Upper lobe of right lung (tissue), 1 donor: ENCODE measurements around the gene ARHGEF19. TPM values are rescaled to one million over a fixed set of nuclear protein-coding genes. Genes with fewer than 3 reads are reported as not detected.
A peak's percentile ranks its signal among the peaks of the same experiment; 100 is the strongest.

Source experiments
- ATAC-seq: fragments of 200-7000 bp; cut with Tn5 transposase; one replicate; pipeline ENCODE4 v1.9.1; 2020; ENCODE audit warnings: mild to moderate bottlenecking, moderate library complexity
- DNase-seq: peaks from one replicate; pipeline ENCODE4 v3.0.0-alpha.2; 2020
- H3K27ac ChIP-seq: fragments of 200-600 bp; one replicate; pipeline ENCODE4 v1.8.0; 2022
- H3K27me3 ChIP-seq: fragments of 200-600 bp; one replicate; pipeline ENCODE4 v1.8.0; 2022; ENCODE audit warnings: mild to moderate bottlenecking
- H3K36me3 ChIP-seq: fragments of 200-600 bp; one replicate; pipeline ENCODE4 v1.8.0; 2022
- H3K4me1 ChIP-seq: fragments of 200-600 bp; one replicate; pipeline ENCODE4 v1.8.0; 2022
- H3K4me3 ChIP-seq: fragments of 200-600 bp; one replicate; pipeline ENCODE4 v1.8.0; 2022; ENCODE audit warnings: mild to moderate bottlenecking
- H3K9me3 ChIP-seq: fragments of 200-600 bp; one replicate; pipeline ENCODE4 v1.8.0; 2022
- CTCF ChIP-seq: fragments of 200-600 bp; IDR thresholded peaks from one replicate; pipeline ENCODE4 v1.8.0; 2022; ENCODE audit warnings: antibody characterized with exemption
- intact Hi-C: fragments of 100-400 bp; cut with DNase I; formaldehyde crosslinking; loops from one replicate; pipeline ENCODE4 v1.11.0; 2022
- total RNA-seq: library from RNA; stranded (reverse); fragmentation: NEBNext Ultra II Directional; extraction: Animal tissue kit (Norgen Biotek cat#: 25700); gene quantifications from one replicate; pipeline ENCODE4 v1.2.1, GENCODE V29; 2021
- donor health status: DM: no; HTN: yes; CAD: no; lungs with severe emphysema.

The ARHGEF19 gene
- total RNA-seq, 1 donor from 2014 or later = 11.9 TPM

- Histone ChIP-seq H3K4me1 (peaks cover 42% of the 10 kb centered on the region), H3K27ac (no peak overlapping the region), H3K9me3 (no peaks in the 10 kb centered on the region), H3K36me3 (no peaks in the 10 kb centered on the region), H3K27me3 (no peaks in the 10 kb centered on the region), H3K4me3 (no peak overlapping the region)
- TF ChIP-seq CTCF = no peak
- DNase-seq (peak; percentile 90), ATAC-seq (peak; percentile 75)
- intact Hi-C loops = no loop called here
Observed at GRCh38 chr1:16183179-16183578, 29.3 kb downstream of the ARHGEF19 start.

- peak overlapping the region; percentile 85 for H3K27ac ChIP-seq
- H3K4me1 ChIP-seq = peaks cover 45% of the 10 kb centered on the region
- intact Hi-C loops = no loop called here
- H3K9me3 ChIP-seq = no peaks in the 10 kb centered on the region
- peak; percentile 86 for ATAC-seq
- peak; percentile 90 for DNase-seq
- H3K27me3 ChIP-seq = no peaks in the 10 kb centered on the region
- TF ChIP-seq CTCF = no peak
- H3K36me3 ChIP-seq = no peaks in the 10 kb centered on the region
- H3K4me3 ChIP-seq = no peak overlapping the region
Observed at GRCh38 chr1:16181887-16182719, 30.3 kb downstream of the ARHGEF19 start.

- ATAC-seq = no peak
- intact Hi-C loops = no loop called here
- H3K4me1 ChIP-seq = peaks cover 60% of the 10 kb centered on the region
- peak; percentile 42 for DNase-seq
- no peak overlapping the region for H3K4me3 ChIP-seq
- no peaks in the 10 kb centered on the region for H3K36me3 ChIP-seq
- H3K9me3 ChIP-seq = no peaks in the 10 kb centered on the region
- TF ChIP-seq CTCF = no peak
- no peak overlapping the region for H3K27ac ChIP-seq
- no peaks in the 10 kb centered on the region for H3K27me3 ChIP-seq
Observed at GRCh38 chr1:16180291-16180824, 32.1 kb downstream of the ARHGEF19 start.

- Histone ChIP-seq H3K27ac (no peak overlapping the region), H3K4me1 (peaks cover 68% of the 10 kb centered on the region), H3K9me3 (no peaks in the 10 kb centered on the region), H3K36me3 (no peaks in the 10 kb centered on the region), H3K27me3 (no peaks in the 10 kb centered on the region), H3K4me3 (no peak overlapping the region)
- TF ChIP-seq CTCF = no peak
- ATAC-seq (peak; percentile 47), DNase-seq (peak; percentile 80)
- intact Hi-C loops = no loop called here
Observed at GRCh38 chr1:16178596-16179497, 33.6 kb downstream of the ARHGEF19 start.

- no peak for TF ChIP-seq CTCF
- DNase-seq (no peak), ATAC-seq (no peak)
- H3K27me3 ChIP-seq = no peaks in the 10 kb centered on the region
- H3K4me3 ChIP-seq = no peak overlapping the region
- intact Hi-C loops = no loop called here
- no peaks in the 10 kb centered on the region for H3K9me3 ChIP-seq
- H3K36me3 ChIP-seq = no peaks in the 10 kb centered on the region
- H3K27ac ChIP-seq = no peak overlapping the region
- H3K4me1 ChIP-seq = peaks cover 70% of the 10 kb centered on the region
Observed at GRCh38 chr1:16177306-16177705, 35.1 kb downstream of the ARHGEF19 start.
